Measurements from ENCODE around the gene BOD1.

BOD1 gene

DNA sequence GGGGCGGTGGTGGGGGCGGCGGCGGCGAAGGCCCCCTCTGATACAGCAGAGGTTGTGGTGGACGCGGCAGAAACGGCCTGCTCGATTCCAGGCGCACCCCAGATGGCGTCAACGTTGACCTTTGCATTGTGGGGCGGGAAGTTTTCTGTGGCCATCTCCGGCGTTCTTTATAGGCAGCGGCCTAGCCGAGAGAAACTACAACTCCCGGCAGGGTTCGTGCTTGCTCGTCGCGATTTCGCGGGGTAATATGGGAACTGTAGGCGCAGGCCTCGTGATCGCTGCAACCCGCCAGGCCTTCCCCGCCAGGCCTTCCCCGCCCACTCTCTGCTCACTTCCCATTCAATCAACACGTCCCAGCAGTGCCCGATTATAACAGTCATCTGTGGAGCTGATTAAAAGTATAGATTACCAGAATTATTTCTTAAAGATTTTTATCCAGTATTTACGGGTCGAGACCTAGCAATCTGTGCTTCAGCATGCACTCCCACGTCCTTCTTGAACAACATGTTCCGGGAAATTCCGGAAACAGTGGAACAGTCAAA, at the start of gene BOD1:
Gene BOD1, minus strand, starts transcription at position 74 of the 542 bp plus-strand sequence. CDS start 214 bp downstream, outside the sequence.
- peak; percentile 90 for DNase-seq (ENCODE audit: low read depth, low spot score)
- peak within 1 kb of the TSS; percentile 74 for H3K27ac ChIP-seq

- no peak overlapping the region for H3K27ac ChIP-seq
- DNase-seq (ENCODE audit: low read depth, low spot score): no peak
Observed at GRCh38 chr5:173665326-173665725, 48.9 kb upstream of the BOD1 start.

DNA sequence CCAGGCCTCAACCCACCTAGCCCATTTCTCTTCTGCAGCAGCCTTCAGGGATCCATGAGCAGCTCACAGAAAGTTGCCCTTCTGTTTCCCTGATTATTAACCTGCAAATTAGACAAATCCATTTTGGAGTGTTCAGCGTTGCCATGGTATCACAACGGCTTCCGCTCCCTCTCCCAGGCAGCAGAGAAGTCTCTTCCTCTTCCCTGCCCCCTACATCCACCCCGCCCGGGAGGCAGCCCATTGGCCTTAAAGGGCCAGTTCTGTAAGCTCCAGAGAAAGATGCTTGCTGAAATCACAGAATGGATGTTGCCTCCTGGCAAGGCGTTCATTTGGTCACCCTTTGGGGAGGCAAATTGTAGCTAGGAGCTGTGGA, 47.7 kb upstream of the BOD1 start:
- no peak for DNase-seq (ENCODE audit: low read depth, low spot score)
- no peak overlapping the region for H3K27ac ChIP-seq

DNA sequence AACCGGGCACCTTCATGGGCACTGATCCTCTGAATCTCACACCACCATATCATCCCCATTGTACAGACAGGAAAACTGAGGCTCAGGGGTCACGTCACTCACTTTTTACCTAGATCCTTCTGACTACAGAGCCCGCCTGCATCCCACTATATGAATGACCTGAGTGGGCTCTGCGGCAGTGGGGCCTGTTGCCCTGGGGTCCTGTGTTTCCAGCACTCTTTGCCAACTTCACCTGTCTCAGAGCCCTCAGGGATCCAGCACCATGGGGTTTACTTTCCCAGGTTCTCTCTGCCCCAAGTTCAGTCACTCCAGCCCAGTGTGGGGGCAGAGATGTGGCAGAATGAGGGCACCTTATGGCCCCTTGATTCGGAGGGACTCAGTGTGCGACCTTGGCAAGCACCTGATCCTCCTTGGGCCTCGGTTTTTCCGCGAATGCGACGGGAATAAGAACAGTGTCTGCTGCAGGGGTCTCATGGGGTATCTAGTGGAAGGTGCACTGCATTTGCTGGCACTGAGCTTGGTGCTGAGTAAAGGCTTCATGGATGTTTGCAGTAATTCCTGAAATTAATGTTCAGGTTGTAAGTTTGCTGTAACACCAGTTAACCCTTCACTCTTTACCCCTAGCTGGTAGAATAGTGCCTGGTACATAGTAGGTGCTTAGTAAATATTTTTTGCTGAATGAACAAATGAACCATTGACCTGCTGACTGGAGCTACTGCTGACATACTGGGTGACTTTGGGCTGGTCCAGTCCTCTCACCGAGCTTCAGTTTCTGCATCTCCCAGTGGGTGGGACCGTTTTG, 47.1 kb upstream of the BOD1 start:
- no peak for DNase-seq (ENCODE audit: low read depth, low spot score)
- H3K27ac ChIP-seq: no peak overlapping the region

DNA sequence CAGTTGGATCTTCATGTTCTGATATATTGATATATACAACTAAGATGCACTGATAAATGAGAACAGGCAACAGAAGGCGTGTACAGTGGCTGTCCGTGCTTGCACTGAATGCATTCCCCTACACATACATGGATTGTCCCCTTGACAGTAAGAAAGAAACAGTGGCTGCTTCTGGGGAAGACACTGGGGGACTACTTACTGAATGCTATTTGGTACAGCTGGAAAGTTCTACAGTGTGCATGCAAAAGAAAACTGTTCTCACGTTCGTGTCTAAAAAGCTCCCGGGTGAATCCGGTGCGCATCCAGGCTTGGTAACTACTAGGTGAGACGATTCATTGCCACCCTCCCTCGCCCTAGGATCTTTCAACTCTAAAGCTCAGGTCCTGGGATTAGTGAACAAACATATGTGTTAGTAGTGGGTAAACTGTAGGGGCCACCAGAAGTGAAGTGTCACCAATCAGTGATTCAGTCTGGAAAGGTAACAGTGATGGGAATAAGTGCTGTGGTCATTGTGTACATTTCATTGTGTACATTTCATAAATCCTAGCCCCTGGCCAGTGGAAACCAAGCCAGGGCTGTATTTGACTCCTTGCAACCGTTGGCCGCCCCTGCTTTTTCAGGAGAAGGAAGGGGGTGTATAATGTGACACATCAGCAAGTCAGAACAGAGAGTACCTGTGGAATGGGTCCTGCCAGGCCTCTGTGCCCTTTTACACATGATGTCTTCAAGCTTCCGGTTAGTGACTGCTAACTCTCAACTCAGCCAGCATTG, 46.3 kb upstream of the BOD1 start:
- no peak for DNase-seq (ENCODE audit: low read depth, low spot score)
- no peak overlapping the region for H3K27ac ChIP-seq

GRCh38 chr5:173660481-173661280, 44.2 kb upstream of the BOD1 start:
- H3K27ac ChIP-seq: no peak overlapping the region

GRCh38 chr5:173659423-173659822, 43.0 kb upstream of the BOD1 start:
- no peak for DNase-seq (ENCODE audit: low read depth, low spot score)
- H3K27ac ChIP-seq: no peak overlapping the region

More at GRCh38 chr5:173660481-173661280, 44.2 kb upstream of the BOD1 start:
- DNase-seq (ENCODE audit: low read depth, low spot score): no peak

DNA sequence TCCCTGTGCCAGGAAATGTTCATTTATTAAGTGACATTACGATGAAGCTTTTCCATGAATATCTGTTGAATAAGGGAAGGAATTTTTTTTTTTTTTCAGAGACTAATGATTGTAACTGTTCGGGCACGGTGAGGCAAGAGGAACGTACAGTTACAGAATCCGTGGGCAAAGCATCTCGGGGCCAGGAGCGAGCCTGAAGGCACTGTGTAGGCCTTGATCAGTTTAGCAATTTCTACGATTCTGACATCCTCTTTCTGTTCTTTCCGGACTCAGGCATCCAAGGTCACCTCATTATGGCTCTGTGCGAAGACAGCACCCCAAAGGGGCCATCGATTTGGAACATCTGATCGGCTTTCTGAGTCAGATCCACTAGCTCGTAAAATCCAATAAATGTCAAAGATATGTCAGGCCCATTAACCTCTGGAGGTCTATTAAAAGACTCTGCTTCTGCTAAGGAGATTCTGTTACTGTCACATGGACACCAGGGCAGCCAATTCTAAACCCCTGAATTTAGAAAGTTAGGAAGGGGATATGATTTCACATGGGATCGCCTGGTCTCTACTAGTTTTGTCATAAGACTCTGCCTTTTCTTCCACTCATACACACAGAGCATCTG, 41.4 kb upstream of the BOD1 start:
- no peak for DNase-seq (ENCODE audit: low read depth, low spot score)
- no peak overlapping the region for H3K27ac ChIP-seq

DNA sequence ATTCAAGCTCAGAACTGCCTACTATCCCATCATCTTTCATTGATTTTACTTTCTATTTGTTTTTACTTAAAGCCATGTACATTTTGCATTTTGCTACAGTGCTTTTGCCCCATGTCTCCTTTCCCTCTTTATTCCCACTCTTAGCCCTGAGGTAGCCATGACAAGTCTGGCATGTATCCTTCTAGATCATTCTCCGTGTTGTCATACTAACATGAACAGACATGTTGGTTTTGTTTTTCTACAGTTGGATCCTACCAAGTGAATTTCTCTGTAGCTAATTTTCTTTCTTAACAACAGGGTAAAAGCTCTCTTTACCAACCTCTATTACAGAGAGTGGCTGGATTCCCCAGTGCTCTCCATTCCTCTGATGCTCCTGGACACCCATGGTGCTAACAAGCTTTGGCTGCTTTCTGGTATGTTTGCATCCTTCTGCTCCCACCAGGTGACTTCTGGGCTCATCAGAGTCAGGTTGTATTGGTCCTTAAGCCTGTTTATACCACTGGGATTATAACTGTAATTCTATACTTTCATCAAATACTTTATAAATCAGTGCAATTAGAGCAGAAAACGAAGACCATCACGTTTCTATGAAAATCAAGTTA, 38.8 kb upstream of the BOD1 start:
- no peak overlapping the region for H3K27ac ChIP-seq
- no peak for DNase-seq (ENCODE audit: low read depth, low spot score)

DNA sequence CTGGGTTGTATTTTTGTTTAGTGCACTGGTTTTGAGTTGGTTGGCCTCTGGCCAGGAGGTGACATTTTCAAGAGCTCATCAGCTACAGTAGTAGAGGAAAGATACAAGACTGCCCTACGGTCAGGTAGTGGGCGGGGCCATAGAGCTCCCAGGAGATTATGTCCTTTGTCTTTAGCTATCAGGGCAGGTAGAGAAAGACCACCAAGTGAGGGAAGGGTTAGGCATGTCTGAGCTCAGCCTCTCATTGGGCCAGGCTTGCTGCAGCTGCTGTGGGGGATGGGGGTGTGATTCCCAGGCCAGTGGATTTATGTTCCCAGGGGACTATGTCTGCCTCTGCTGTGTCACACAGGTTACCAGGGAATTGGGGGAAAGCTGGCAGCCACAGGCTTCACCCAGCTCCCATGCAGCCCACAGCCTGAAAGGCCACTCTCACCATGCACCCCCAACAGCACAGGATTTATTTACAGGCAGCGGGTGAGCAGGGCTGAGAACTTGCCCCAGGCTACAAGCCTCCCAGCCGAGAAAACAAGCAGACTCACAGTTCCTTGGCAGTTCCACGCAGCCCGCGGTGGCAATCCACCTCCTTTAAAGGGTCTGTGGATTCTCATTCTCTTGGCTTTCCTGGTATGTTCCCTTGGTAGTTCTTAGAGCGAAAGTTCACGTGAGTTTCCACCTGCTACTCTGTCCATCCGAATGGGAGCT, 37.5 kb upstream of the BOD1 start:
- H3K27ac ChIP-seq: no peak overlapping the region
- DNase-seq (ENCODE audit: low read depth, low spot score): no peak

DNA sequence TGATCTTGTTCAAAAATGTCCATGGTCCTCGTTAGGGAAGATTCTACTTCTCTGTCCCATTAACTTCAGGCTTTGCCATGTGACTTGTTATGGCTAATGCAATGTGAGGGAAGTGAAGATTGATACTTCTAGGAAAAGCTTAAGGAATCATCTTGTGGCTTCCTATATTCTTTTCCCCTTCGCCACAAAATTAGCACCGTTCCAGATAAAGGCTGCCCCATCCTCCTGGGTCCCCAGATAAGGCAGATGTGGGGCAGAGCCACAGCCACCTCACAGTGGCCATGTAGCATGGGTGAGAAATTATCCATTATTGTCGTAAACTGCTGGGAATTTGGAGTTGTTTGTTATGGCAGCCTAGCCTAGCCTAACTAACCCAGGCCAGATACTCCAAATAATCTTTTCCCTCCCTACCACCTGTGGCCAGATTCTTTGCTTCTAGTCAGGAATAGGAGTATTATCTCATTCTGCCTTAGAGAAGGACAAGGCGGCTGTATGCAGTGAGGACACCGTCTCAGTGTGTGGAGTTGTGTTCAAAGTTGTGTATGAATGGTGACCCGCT, 31.9 kb upstream of the BOD1 start:
- no peak overlapping the region for H3K27ac ChIP-seq
- no peak for DNase-seq (ENCODE audit: low read depth, low spot score)

- DNase-seq (ENCODE audit: low read depth, low spot score): no peak
Observed at GRCh38 chr5:173646692-173647091, 30.2 kb upstream of the BOD1 start.

GRCh38 chr5:173645890-173646574, 29.6 kb upstream of the BOD1 start:
- no peak for DNase-seq (ENCODE audit: low read depth, low spot score)
- no peak overlapping the region for H3K27ac ChIP-seq

More at GRCh38 chr5:173646692-173647091, 30.2 kb upstream of the BOD1 start:
- H3K27ac ChIP-seq: no peak overlapping the region

DNA sequence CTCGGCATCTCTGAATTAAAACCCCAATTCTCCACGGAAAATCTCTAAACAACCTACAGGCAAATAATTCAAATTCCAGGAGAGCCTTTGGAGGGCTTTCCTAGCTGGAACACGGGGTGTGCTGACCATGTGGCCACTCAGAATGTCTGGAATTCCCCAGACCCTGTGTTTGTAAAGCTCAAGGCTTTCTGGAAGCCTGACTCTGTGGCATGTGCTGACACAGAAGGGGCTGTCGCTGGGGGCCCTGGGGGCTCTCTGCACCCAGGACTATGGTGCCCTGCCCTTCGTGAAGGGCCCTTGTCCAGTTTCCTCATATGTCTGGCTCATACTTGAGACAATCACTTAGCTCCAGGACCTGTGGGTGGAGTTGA, 29.0 kb upstream of the BOD1 start:
- no peak overlapping the region for H3K27ac ChIP-seq
- DNase-seq (ENCODE audit: low read depth, low spot score): no peak

- no peak overlapping the region for H3K27ac ChIP-seq
- no peak for DNase-seq (ENCODE audit: low read depth, low spot score)
Observed at GRCh38 chr5:173644673-173645436, 28.4 kb upstream of the BOD1 start.

GRCh38 chr5:173643964-173644363, 27.5 kb upstream of the BOD1 start:
- no peak for DNase-seq (ENCODE audit: low read depth, low spot score)

DNA sequence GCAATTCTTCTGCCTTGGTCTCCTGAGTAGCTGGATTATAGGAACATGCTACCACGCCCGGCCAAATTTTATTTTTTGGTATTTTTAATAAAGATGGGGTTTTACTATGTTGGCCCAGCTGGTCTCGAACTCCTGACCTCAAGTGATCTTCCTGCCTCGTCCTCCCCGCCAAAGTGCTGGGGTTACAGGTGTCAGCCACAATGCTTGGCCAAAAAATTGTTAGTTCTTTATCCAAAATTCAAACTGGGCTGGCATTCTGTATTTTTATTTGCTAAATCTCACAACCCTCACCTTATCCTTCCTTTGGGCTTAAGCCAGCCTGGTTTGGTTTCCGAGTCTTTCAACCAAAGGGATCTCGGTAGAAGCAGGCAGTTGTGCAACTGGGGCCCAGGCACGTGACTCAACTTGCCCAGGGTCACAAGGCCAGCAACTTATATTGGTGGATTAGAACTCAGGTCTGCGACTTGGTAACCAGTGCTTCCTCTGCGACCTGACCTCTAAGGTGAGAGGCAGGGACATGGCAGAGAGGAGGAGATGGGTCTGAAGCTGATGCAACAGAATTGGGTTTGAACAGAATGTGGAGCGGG, 26.5 kb upstream of the BOD1 start:
- no peak overlapping the region for H3K27ac ChIP-seq
- no peak for DNase-seq (ENCODE audit: low read depth, low spot score)

More at GRCh38 chr5:173643964-173644363, 27.5 kb upstream of the BOD1 start:
- no peak overlapping the region for H3K27ac ChIP-seq

All from epithelial cell of prostate (primary cell).